DMS153 (cell line): ENCODE measurements around the gene THY1.
"Not testable (repeated sequence)": the region's sequence is repeated elsewhere in the genome, so short reads cannot be mapped to it uniquely, and the experiment has no call there.

Experiments
- DNase-seq: peaks from one replicate; lab custom pipeline; 2025; lab: John Stamatoyannopoulos, UW

THY1 gene

DNA sequence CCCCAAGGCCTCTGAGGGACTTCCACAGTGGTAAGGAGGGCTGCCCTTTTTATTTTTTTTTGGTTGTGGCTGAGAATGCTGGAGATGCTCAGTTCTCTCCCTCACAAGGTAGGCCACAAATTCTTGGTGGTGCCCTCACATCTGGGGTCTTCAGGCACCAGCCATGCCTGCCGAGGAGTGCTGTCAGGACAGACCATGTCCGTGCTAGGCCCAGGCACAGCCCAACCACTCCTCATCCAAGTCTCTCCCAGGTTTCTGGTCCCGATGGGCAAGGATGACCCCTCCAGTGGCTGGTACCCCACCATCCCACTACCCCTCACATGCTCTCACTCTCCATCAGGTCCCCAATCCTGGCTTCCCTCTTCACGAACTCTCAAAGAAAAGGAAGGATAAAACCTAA, 4.2 kb downstream of the THY1 start:
- no peak for DNase-seq

DNA sequence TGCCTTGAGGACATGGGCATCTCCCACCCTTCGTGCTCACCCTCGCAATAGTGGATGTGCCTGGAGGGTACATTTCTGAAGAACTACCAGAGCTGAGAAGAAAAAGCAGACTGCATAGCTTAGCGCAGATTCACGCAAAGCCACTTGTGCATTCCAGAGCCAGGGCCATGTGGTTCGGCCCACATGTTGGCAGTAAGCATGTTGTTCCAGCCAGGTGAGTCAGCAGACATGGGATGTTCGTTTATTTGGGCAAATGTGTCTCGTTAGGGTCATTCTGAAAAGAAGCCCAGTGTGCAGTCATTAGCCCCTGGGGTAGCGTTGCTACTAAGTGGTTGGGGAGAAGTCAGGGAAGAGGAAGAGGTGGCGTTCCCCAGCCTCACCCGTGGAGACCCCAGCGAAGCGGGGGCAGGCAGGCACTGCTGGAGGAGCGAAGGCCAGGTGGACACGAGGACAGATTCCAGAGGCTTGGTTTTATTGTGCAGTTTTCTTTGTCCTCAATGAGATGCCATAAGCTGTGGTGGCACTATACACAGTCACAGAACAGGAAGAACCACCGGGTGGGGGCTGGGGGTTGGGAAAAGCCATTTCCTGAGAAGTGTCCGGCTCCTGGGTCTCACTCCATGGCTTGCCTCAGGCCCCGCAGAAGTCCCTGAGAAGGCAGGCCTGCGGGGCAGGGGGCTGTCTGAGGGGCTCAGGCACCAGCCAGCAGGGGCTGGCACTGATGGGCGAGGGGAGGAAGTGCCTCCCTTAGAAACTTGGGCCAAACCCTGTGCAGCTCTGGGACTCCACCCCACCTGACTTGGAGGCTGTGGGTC, 5.0 kb downstream of the THY1 start:
- DNase-seq, result no peak

DNA sequence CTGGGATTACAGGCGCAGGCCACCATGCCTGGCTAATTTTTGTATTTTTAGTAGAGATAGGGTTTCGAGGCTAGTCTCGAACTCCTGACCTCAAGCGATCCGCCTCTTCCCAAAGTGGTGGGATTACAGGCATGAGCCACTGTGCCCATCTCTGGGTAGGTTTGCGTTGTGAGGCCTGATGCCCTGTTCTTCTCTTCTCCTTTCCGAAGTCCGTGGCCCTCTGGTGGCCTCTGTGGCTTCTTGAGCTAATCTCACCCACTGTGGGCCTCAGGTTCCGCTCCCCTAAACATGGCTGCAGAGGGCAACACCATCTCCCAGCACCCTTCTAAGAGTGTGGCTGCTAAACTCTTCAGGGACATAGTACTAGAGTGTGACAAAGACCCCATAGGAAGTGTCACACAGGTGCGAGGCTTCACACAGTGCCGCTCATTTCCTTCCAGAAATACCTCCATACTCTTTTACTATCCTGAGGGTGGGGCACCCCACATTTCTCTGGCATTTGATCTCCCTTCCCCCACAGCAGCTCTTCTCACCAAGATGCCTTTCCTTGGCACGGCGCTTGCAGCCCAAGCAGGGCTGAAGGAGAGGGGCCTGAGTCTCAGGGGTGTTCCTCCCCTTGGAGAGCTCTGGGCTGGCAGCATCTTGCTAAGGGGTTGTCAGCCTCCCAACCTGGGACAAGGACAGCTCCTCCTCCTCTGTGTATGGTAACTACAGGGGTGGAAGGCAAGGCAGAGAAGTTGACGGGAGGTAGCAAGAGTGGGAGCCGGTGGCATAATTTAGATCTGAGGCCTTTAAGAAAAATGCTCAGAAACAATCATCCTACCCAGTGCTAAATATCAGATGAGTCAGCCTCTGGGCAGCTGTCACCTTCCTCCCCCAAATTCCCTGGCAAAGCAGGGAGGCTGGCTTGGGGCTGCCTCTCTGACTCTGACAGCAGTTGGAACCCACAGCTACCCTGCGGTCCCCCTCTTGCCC, 6.1 kb downstream of the THY1 start:
- no peak for DNase-seq

DNA sequence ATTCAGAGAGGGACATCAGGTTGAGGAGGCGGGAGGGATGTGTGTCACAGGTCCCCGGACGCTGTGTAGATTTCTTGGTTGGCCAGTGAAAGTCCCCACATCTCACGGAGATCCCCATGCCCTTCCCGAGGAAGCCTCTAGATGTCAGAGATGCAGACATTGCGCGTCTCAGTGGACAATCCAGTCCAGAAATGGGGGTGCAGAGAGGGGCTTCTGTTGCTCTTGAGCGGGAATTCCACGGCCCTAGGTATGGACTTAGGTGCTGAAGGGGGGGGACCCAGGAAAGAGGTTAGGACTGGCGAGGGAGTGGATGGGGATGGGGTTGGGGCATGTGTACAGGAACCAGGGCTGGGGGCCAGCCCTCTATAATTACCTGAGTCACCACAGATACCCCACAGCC, 7.0 kb downstream of the THY1 start:
- DNase-seq, result no peak

DNA sequence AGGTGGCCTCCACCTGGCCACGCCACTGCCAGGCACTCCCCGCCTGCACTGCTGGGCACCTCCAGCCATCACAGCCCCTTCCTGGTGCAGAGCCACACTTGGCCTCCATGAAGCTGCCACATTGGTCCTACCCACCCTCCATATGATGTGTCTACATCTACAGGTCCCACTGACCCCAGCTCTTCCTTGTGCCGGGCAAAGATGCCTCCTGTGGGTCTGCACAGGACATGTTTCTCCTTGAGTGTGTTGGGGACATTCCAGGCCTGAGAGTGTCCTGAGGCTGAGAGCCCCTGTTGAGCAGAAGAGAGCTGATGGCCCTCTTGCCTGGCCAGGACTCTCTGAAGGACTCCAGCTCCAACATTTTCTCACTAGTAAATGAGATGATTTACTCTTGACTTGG, 7.5 kb downstream of the THY1 start:
- DNase-seq, result no peak

DNA sequence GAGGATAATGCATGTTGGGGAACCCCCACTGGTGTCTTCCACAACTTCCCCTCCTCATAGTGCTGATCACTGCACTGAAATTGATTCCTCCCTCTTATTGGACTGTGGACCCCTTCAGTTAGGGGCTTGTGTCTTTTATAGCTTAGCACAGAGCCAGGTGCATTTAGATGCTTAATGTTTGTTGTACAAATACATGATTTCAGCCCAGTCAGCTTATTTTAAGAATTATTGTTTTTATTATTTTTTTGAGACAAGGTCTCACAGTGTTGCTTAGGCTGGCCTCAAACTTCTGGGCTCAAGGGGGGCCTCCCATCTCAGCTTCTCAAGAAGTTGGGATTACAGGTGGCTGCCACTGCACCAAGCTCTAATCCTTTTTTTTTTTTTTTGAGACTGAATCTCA, 8.2 kb downstream of the THY1 start:
- DNase-seq, result no peak

DNA sequence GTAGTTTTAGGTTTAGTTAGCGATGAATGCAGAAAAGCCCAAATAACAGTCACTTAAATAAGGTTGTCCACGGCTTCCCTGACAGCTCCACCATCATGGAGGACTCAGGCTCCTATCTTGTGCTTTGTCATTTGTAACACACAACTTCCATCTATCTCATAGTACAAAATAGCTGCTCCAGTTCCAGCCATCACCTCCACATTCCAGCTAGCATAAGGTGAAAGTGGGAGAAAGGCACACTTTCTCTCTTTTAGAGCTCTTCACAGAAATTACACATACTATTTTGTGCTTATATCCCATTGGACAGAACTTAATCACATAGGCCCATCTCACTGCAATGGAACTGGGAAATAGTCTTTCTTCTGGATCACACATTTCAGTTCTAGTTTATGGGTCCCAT, 8.7 kb downstream of the THY1 start:
- DNase-seq, result no peak

DNA sequence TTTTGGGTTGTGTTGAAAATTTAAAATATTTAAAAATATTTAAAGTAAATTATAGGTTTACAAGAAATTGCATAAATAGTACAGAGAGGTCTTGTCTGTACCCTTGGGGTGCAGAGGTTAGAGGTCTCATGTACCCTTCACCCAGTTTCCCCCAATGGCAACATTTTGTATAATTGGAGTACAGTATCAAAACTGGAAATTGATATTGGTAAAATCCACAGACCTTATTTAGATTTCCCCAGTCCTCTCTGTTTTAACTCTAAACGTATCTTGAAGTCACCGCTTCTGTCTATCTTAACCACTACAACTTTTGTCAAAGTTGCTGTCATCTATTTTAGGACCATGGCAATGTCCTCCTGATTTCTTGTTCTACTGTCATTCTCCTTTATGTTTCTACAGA, 10.9 kb downstream of the THY1 start:
- DNase-seq, result no peak

DNA sequence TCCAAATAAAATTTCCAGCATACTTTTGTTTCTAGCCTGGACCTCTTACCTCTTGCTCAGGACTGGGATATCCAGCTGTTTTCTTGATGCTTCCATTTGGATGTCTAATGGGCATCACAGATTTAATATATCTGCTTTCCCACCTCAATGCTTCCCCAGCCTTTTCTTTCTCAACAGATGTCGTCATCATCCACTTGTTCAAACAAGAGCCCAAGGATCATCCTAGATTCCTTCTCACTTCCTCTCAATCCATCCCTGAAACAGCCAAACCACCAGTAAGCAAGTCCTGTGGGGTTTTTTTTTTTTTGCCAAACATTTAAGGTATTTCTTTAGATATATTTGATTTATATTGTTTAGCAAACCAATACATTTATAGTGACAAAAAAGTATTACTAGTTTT, 12.5 kb downstream of the THY1 start:
- no peak for DNase-seq

DNA sequence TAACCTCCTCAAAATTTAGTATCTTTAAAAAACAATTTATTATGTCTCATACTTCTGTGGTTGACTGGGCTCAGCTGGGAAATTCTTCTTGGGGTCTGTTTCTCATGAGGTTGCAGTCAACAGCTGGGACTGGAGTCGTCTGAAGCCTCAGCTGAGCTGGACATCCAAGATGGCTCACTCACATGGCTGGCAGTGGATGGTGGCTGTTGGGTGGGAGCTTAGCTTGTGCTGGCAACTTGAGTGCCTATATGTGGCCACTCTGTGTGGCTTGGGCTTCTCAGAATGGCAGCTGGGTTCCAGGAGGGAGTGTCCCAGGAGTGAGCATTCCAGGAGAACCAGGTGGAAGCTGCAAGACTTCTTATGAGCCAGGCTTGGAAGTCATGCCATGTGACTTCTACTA, 13.2 kb downstream of the THY1 start:
- no peak for DNase-seq

DNA sequence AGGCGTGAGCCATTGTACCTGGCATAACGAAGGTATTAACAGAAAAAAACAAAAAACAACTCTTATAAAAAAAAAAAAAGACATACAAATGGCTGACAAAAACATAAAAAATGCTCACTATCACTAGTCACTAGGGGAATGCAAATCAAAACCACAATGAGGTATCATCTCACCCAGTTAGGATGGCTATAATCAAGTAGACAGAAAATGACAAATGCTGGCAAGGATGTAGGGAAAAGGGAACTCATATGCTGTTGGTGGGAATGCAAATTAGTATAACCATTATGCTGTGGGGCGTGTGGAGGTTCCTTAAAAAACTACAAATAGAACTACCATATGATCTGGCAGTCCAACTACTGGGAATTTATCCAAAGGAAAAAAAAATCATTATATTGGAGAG, 17.0 kb downstream of the THY1 start:
- DNase-seq, result no peak

DNA sequence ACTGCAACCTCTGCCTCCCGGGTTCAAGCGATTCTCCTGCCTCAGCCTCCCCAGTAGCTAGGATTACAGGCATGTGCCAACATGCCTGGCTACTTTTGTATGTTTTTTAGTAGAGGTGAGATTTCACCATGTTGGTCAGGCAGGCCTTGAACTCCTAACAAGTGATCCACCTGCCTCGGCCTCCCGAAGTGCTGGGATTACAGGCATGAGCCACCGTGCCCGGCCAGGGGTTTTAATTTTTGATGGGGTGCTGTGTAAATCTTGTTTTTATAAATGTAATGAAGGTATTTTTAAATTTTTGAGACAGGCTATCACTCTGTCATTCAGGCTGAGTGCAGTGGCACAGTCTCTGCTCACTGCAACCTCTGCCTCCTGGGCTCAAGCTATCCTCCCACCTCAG, 17.5 kb downstream of the THY1 start:
- not testable (repeated sequence) for DNase-seq

DNA sequence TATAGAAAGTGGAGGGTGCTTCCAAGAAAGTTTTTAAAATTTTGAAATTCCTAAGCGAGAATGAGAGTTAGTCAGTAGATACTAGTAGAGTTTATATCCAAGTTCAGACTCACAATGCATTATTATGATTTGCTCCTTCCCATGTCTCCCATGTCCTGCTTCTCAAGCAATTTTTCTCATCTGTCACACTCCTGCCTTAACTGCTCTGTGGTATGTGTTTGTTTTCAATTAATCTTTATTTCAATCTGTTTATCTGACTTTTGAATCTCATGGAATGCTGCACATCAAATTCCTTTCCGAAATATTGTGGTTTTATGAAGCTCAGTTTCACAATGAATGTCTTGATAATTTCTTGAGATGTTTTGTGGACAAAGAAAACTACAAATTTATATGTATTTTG, 18.1 kb downstream of the THY1 start:
- no peak for DNase-seq

DNA sequence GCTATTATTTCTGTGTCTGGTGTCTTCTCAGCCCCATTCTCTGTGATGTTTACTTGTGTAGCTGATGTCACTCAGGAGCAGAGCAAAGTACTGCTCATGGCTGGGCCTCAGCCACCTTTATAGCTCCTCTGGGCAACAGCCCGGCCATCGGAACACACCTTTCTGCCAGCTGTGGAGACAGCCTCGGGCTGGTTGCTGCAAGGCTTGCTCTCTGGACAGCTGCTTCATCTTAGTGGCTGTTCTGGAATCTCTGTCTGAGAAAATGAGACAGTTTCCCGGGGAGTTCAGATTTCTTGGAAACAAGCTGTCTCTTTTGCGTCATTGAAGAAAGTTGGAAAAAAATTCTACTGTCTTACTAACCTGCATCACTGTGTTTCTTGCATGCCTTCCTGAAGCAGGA, 20.0 kb downstream of the THY1 start:
- DNase-seq, result no peak

DNA sequence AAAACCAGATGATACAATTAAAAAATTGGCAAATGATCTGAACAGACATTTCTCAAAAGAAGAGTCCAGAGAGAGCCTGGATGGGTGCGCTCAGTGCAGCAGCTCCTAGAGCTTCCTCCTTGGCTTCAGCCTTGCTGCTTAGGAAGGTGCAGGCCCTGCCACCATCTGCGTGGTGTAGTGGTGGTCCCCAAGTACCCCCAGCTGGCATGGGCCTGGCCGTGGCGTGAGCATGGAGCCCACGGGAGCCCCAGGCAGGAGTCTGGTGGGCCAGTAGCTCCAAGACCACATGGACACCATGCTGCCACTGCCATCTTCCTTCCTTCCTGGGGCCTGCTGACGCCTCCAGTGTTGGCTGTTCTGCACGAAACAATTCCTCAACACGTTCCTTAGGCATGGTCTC, 20.5 kb downstream of the THY1 start:
- no peak for DNase-seq

DNA sequence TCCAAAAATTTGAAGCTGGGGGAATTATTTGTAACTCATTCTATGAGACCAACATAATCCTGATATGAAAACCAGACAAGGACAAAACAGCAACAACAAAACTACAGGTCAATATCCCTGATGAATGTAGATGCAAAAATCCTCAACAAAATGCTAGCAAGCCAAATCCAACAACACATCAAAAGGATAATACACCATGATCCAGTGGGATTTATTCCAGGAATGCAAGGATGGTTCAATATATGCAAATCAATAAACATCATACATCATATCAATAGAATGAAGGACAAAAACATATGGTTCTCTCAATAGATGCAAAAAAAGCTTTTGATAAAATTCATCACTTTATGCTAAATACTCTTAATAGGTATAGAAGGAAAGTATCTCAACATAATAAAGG, 22.1 kb downstream of the THY1 start:
- no peak for DNase-seq

DNA sequence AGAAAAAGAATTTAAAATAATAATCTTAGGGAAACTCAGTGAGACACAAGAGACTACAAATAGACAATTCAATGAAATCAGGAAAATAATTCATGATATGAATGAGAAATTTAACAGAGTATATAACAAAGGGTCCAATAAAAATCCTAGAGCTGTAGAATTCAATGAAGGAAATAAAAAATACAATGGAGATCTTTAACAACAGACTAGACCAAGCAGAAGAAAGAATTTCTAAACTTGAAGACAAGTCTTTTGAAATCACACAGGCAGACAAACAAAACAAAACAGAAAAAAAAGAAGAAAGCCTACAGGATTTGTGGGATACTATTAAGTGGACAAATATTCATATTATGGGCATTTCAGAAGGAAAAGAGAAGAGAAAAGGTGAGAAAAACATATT, 25.2 kb downstream of the THY1 start:
- no peak for DNase-seq

DNA sequence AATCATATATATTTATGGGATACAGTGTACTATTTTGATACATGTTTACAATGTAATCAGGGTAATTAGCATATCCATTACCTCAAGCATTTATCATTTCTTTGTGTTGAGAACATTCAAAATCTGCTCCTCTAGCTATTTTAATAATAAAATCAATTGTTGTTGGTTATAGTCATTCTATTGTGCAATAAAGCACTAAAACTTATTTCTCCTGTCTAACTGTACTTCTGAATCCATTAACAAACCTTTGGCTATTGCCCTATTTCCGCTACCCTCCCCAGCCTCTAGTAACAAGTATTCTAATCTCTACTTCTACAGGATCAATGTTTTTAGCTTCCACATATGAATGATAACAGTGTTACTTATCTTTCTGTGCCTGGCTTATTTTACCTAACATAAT, 26.1 kb downstream of the THY1 start:
- no peak for DNase-seq

DNA sequence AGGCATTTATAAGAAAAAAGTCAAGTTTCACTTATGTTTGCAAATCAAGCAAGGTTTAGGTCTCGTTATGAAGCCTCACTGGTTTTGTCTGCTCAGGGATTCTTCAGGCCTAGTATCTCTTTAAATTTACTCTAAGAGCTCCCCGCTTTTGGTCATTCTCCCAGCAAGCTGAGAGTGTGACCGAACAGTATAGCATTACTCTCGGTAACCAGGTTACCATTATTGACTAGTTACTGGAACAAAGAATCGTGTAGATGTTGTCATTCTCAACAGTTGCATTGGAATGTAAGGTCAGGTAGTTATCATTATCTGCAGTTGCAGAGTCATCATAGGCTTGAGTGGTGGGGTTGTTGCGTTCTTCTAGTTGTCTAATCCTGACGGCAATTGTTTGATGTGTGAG, 31.7 kb downstream of the THY1 start:
- DNase-seq, result no peak

DNA sequence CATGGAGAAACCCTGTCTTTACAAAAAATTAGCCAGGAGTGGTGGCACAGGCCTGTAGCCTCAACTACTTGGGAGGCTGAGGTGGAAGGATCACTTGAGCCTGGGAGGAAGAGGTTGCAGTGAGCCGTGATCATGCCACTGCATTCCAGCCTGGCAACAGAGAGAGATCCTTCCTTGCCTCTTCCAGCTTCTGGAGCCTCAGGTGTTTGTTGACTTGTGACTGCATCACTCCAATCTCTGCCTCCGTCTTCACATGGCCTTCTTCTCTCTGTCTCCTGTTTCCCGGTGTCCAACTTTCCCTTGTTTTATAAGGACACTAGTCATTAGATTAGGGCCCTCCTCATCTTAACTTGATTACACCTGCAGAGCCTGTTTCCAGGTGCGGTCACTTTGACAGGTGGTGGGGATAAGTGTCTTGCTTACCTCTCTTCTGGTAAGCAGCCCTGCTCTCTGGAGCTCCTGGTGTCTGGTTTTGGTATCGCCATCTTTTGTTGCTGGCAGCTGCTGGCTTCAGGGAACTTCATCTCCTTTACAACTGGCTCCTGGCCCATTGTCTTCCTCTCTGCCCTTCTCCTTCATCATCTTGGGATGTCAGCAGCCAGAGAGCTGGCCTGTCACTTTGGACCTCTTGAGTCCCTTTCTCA, 33.2 kb downstream of the THY1 start:
- DNase-seq, result no peak

DNA sequence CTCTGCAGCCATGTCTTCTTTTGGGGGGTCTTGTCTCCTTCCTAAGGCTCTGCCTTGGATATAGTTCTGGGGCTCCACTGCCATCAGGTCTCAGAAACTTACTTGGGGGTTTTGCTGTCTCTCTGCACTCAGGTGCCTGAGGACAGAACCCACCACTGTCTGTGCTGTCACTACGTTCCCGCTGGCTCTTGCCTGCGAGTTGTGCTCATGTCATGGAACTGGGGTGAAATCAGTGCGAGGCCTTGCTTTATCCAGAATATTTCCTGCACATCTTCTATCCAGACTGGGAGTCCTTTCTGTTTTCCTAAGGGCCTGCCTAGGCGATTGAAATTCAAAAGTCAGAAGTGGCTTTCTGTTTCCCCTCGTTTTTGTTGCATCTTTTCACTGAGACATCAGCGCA, 34.9 kb downstream of the THY1 start:
- no peak for DNase-seq

DNA sequence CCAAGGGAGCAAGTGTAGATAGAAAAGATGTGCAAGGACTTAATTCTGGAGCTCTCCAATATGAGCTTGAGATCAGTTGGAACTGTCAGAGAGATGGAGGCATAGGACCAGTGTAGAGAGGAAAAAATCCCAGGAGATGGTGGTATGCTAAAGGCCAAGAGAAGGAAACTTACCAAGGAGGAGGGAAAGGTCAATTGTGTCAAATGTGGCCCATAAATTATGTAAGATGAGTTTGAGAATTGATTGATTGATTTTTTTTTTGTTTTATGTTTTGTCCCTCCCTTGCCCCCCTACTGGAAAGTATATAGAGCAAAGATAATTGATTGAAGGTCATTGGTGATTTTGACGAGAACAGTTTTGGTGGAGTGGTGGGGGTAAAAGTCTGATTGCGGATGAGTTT, 38.6 kb downstream of the THY1 start:
- DNase-seq, result no peak

DNA sequence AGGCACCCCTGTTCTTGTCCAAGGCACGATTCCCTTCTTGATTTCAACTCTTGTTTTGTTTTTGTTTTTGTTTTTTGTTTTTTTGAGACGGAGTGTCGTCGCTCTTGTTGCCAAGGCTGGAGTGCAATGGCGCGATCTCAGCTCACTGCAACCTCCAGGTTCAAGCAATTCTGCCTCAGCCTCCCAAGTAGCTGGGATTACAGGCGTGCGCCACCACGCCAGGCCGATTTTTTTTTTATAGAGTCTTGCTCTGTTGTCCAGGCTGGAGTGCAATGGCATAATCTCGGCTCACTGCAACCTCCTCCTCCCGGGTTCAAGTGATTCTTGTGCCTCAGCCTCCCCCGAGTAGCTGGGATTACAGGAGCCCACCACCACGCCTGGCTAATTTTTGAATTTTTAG, 40.5 kb downstream of the THY1 start:
- not testable (repeated sequence) for DNase-seq
